Mesenchymal stem cell (in vitro differentiated cells and primary cell): ENCODE data around the gene APP.
A peak's percentile ranks its signal among the peaks of the same experiment; 100 is the strongest.

Experiments
- DNase-seq: peaks from one replicate; pipeline ENCODE4 v3.0.0-alpha.2; 2013
- H2AFZ ChIP-seq: one replicate; pipeline ENCODE4 v1.6.1; 2013; ENCODE audit warnings: low read depth, mild to moderate bottlenecking, control low read depth, inconsistent platforms, low read length, moderate library complexity
- H2AK5ac ChIP-seq: 2 replicates; pipeline ENCODE4 v1.6.1; 2013; ENCODE audit warnings: low read length, moderate library complexity, mild to moderate bottlenecking, inconsistent platforms; ENCODE audit not compliant: severe bottlenecking
- H2BK120ac ChIP-seq: one replicate; pipeline ENCODE4 v1.6.1; 2013; ENCODE audit warnings: low read depth, mild to moderate bottlenecking, inconsistent platforms, low read length, moderate library complexity
- H2BK12ac ChIP-seq, 2 experiments: one replicate each; pipeline ENCODE4 v1.6.1; 2013; ENCODE audit warnings: inconsistent platforms in 2 of 2, low read length in 2 of 2, mild to moderate bottlenecking in 2 of 2, moderate library complexity in 2 of 2, control low read depth in 1 of 2
- H2BK15ac ChIP-seq: one replicate; pipeline ENCODE4 v1.6.1; 2013; ENCODE audit warnings: mild to moderate bottlenecking, low read depth, inconsistent platforms; ENCODE audit not compliant: poor library complexity, severe bottlenecking
- H2BK5ac ChIP-seq: 2 replicates; pipeline ENCODE4 v1.6.1; 2013; ENCODE audit warnings: low read depth, mild to moderate bottlenecking, low read length, control low read depth, inconsistent platforms; ENCODE audit not compliant: poor library complexity, severe bottlenecking
- H3K14ac ChIP-seq, 2 experiments: one replicate each; pipeline ENCODE4 v1.6.1; 2013; ENCODE audit warnings: inconsistent platforms in 2 of 2, low read length in 2 of 2, control low read depth in 1 of 2, mild to moderate bottlenecking in 1 of 2, moderate library complexity in 1 of 2
- H3K18ac ChIP-seq, 2 experiments: one replicate each; pipeline ENCODE4 v1.6.1; 2013; ENCODE audit warnings: inconsistent platforms in 2 of 2, low read length in 2 of 2, control low read depth in 1 of 2, low read depth in 1 of 2, mild to moderate bottlenecking in 1 of 2
- H3K23ac ChIP-seq, 2 experiments: one replicate each; pipeline ENCODE4 v1.6.1; 2013; ENCODE audit warnings: inconsistent platforms in 2 of 2, low read length in 2 of 2, mild to moderate bottlenecking in 2 of 2, moderate library complexity in 2 of 2, control low read depth in 1 of 2
- H3K27ac ChIP-seq: 2 replicates; pipeline ENCODE4 v1.5.1; 2013; ENCODE audit warnings: mild to moderate bottlenecking, moderate library complexity, low read length, control low read depth, inconsistent platforms; ENCODE audit not compliant: poor library complexity, severe bottlenecking
- H3K27me3 ChIP-seq, 2 experiments: 2 replicates each; pipeline versions ENCODE4 v1.6.1 to v1.7.0; 2013; ENCODE audit warnings: low read length in 2 of 2, mild to moderate bottlenecking in 2 of 2, moderate library complexity in 2 of 2, control low read depth in 1 of 2, inconsistent platforms in 1 of 2; ENCODE audit not compliant: control insufficient read depth in 1 of 2, insufficient read depth in 1 of 2
- H3K36me3 ChIP-seq, 2 experiments: 2 replicates each; pipeline versions ENCODE4 v1.6.1 to v1.7.0; 2013; ENCODE audit warnings: low read length in 2 of 2, control low read depth in 1 of 2, inconsistent platforms in 1 of 2, low read depth in 1 of 2, mild to moderate bottlenecking in 1 of 2; ENCODE audit not compliant: insufficient read depth in 2 of 2, control insufficient read depth in 1 of 2
- H3K4ac ChIP-seq, 2 experiments: one replicate each; pipeline ENCODE4 v1.6.1; 2013; ENCODE audit warnings: inconsistent platforms in 2 of 2, low read length in 2 of 2, mild to moderate bottlenecking in 2 of 2, moderate library complexity in 2 of 2, control low read depth in 1 of 2, low read depth in 1 of 2
- H3K4me1 ChIP-seq: 2 replicates; pipeline ENCODE4 v1.6.1; 2013; ENCODE audit warnings: low read depth, low read length, control low read depth; ENCODE audit not compliant: control insufficient read depth, insufficient read depth
- H3K4me2 ChIP-seq: 2 replicates; pipeline ENCODE4 v1.6.1; 2013; ENCODE audit warnings: low read length, mild to moderate bottlenecking, inconsistent platforms; ENCODE audit not compliant: poor library complexity, severe bottlenecking
- H3K4me3 ChIP-seq, 2 experiments: 2 replicates each; pipeline versions ENCODE4 v1.5.1 to v1.7.0; 2013; ENCODE audit warnings: low read length in 2 of 2, mild to moderate bottlenecking in 2 of 2, control low read depth in 1 of 2, low read depth in 1 of 2; ENCODE audit not compliant: insufficient read depth in 1 of 2
- H3K79me1 ChIP-seq: replicated peaks from 2 replicates; pipeline ENCODE4 v1.6.1; 2013; ENCODE audit warnings: mild to moderate bottlenecking, control low read depth, low read length, inconsistent platforms; ENCODE audit not compliant: poor library complexity, severe bottlenecking
- H3K9ac ChIP-seq: 2 replicates; pipeline ENCODE4 v1.7.0; 2013; ENCODE audit warnings: mild to moderate bottlenecking, low read length, moderate library complexity
- H3K9me3 ChIP-seq: 2 replicates; pipeline ENCODE4 v1.7.0; 2013; ENCODE audit warnings: mild to moderate bottlenecking, low read length; ENCODE audit not compliant: control insufficient read depth
- H4K8ac ChIP-seq: one replicate; pipeline ENCODE4 v1.6.1; 2013; ENCODE audit warnings: inconsistent platforms, mild to moderate bottlenecking, low read length, moderate library complexity
- H4K91ac ChIP-seq: one replicate; pipeline ENCODE4 v1.6.1; 2013; ENCODE audit warnings: mild to moderate bottlenecking, low read length, inconsistent platforms
- WGBS: methylation state at CpG from one replicate; pipeline ENCODE4 v1.1.7; 2013; ENCODE audit warnings: mixed read lengths; 5-methylcytosine and 5-hydroxymethylcytosine counted together

Gene APP

GRCh38 chr21:25898671-25899070 is 271.9 kb downstream of the APP start:
- Histone ChIP-seq H3K4me3 (no peak overlapping the region), H3K27me3 (no peaks in the 10 kb centered on the region), H2AFZ (no peak overlapping the region), H3K14ac (no peak overlapping the region), H2BK15ac (no peak overlapping the region), H2AK5ac (no peak overlapping the region), H3K23ac (no peak overlapping the region), H2BK12ac (no peak overlapping the region), H3K9me3 (no peaks in the 10 kb centered on the region), H3K9ac (peak overlapping the region; percentile 2), H2BK5ac (no peak overlapping the region), H3K4ac (no peak overlapping the region), H3K79me1 (peaks cover 12% of the 10 kb centered on the region), H4K91ac (no peak overlapping the region), H4K8ac (no peak overlapping the region), H3K27ac (no peak overlapping the region), H2BK120ac (no peak overlapping the region), H3K18ac (no peak overlapping the region), H3K36me3 (peaks cover 15 to 62% of the 10 kb centered on the region in 2 experiments), H3K4me2 (no peak overlapping the region), H3K4me1 (no peaks in the 10 kb centered on the region)
- WGBS = 67% methylated on average over 3 of the region's 3 CpGs
- no peak for DNase-seq

GRCh38 chr21:25897383-25897782 is 273.2 kb downstream of the APP start:
- H3K9ac ChIP-seq = no peak overlapping the region
- no peak overlapping the region for H4K91ac ChIP-seq
- H3K14ac ChIP-seq = no peak overlapping the region
- H2BK5ac ChIP-seq = no peak overlapping the region
- H2AFZ ChIP-seq = no peak overlapping the region
- H3K4me1 ChIP-seq = no peaks in the 10 kb centered on the region
- H2BK120ac ChIP-seq = no peak overlapping the region
- no peak overlapping the region for H3K4ac ChIP-seq
- no peak overlapping the region for H2BK15ac ChIP-seq
- H2AK5ac ChIP-seq = no peak overlapping the region
- no peaks in the 10 kb centered on the region for H3K9me3 ChIP-seq
- H3K23ac ChIP-seq = no peak overlapping the region
- no peak overlapping the region for H3K4me3 ChIP-seq
- H3K27ac ChIP-seq = no peak overlapping the region
- H3K27me3 ChIP-seq = no peaks in the 10 kb centered on the region
- H3K79me1 ChIP-seq = peaks cover 12% of the 10 kb centered on the region
- H2BK12ac ChIP-seq = no peak overlapping the region
- WGBS = 95% methylated on average over 3 of the region's 4 CpGs
- peaks cover 15 to 65% of the 10 kb centered on the region in 2 experiments for H3K36me3 ChIP-seq
- H3K18ac ChIP-seq = no peak overlapping the region
- DNase-seq = no peak
- no peak overlapping the region for H3K4me2 ChIP-seq
- H4K8ac ChIP-seq = no peak overlapping the region

- H3K27me3 ChIP-seq = no peaks in the 10 kb centered on the region
- no peak overlapping the region for H3K4me2 ChIP-seq
- H2BK12ac ChIP-seq = no peak overlapping the region
- H3K4ac ChIP-seq = no peak overlapping the region
- H3K9ac ChIP-seq = peak overlapping the region; percentile 29
- peaks cover 16 to 69% of the 10 kb centered on the region in 2 experiments for H3K36me3 ChIP-seq
- H2AFZ ChIP-seq = no peak overlapping the region
- no peak overlapping the region for H2BK120ac ChIP-seq
- H2BK15ac ChIP-seq = no peak overlapping the region
- no peak overlapping the region for H4K8ac ChIP-seq
- WGBS = 71% methylated on average over 2 of the region's 4 CpGs
- H3K9me3 ChIP-seq = no peaks in the 10 kb centered on the region
- H3K4me1 ChIP-seq = no peaks in the 10 kb centered on the region
- DNase-seq = no peak
- no peak overlapping the region for H3K14ac ChIP-seq
- no peak overlapping the region for H2AK5ac ChIP-seq
- H3K79me1 ChIP-seq = peaks cover 14% of the 10 kb centered on the region
- no peak overlapping the region for H3K27ac ChIP-seq
- no peak overlapping the region for H3K4me3 ChIP-seq
- H3K18ac ChIP-seq = no peak overlapping the region
- no peak overlapping the region for H4K91ac ChIP-seq
- H3K23ac ChIP-seq = no peak overlapping the region
- no peak overlapping the region for H2BK5ac ChIP-seq
Measured at GRCh38 chr21:25896501-25897056, 274.0 kb downstream of the APP start.

- Histone ChIP-seq H3K18ac (no peak overlapping the region), H3K79me1 (peaks cover 13% of the 10 kb centered on the region), H3K4me1 (no peaks in the 10 kb centered on the region), H3K14ac (no peak overlapping the region), H4K91ac (no peak overlapping the region), H3K9me3 (no peaks in the 10 kb centered on the region), H2BK12ac (no peak overlapping the region), H2BK15ac (no peak overlapping the region), H3K23ac (no peak overlapping the region), H3K9ac (peak overlapping the region; percentile 29), H3K4me3 (no peak overlapping the region), H2AFZ (no peak overlapping the region), H3K4ac (no peak overlapping the region), H3K27ac (no peak overlapping the region), H2AK5ac (no peak overlapping the region), H3K4me2 (no peak overlapping the region), H2BK120ac (no peak overlapping the region), H3K36me3 (peaks cover 17 to 78% of the 10 kb centered on the region in 2 experiments), H3K27me3 (no peaks in the 10 kb centered on the region), H4K8ac (no peak overlapping the region), H2BK5ac (no peak overlapping the region)
- DNase-seq = peak; percentile 60
- 84% methylated on average over 5 of the region's 6 CpGs for WGBS
Measured at GRCh38 chr21:25895565-25896205, 274.9 kb downstream of the APP start.
